Measurements from ENCODE around the gene KCNN3.
A peak's percentile ranks its signal among the peaks of the same experiment; 100 is the strongest.

The KCNN3 gene

GRCh38 chr1:154906621-154907081 lies 36.6 kb upstream of the KCNN3 start:
- H3K4me3 ChIP-seq (replicated peaks in 1 of 2; ENCODE audit: low read depth in 2 of 2, low read length in 2 of 2): no peak overlapping the region
- DNase-seq (ENCODE audit: low read depth in 2 of 2): peak; percentile 20 to 34
- TF ChIP-seq CTCF (IDR thresholded peaks at IDR 0.05; ENCODE audit: low read depth, low read length): peak; percentile 58

- TF ChIP-seq CTCF (IDR thresholded peaks at IDR 0.05; ENCODE audit: low read depth, low read length): no peak
- DNase-seq (ENCODE audit: low read depth in 2 of 2): no peak
- no peak overlapping the region for H3K4me3 ChIP-seq (replicated peaks in 1 of 2; ENCODE audit: low read depth in 2 of 2, low read length in 2 of 2)
These were observed 33.0 kb upstream of the KCNN3 start for GRCh38 chr1:154902938-154903566.

GRCh38 chr1:154901591-154901990 lies 31.5 kb upstream of the KCNN3 start:
- DNase-seq (ENCODE audit: low read depth in 2 of 2): no peak
- no peak overlapping the region for H3K4me3 ChIP-seq (replicated peaks in 1 of 2; ENCODE audit: low read depth in 2 of 2, low read length in 2 of 2)
- no peak for TF ChIP-seq CTCF (IDR thresholded peaks at IDR 0.05; ENCODE audit: low read depth, low read length)

GRCh38 chr1:154899041-154899440 lies 29.0 kb upstream of the KCNN3 start:
- TF ChIP-seq CTCF (IDR thresholded peaks at IDR 0.05; ENCODE audit: low read depth, low read length): no peak
- DNase-seq (ENCODE audit: low read depth in 2 of 2): no peak
- no peak overlapping the region for H3K4me3 ChIP-seq (replicated peaks in 1 of 2; ENCODE audit: low read depth in 2 of 2, low read length in 2 of 2)

- H3K4me3 ChIP-seq (replicated peaks in 1 of 2; ENCODE audit: low read depth in 2 of 2, low read length in 2 of 2): no peak overlapping the region
- no peak for DNase-seq (ENCODE audit: low read depth in 2 of 2)
- TF ChIP-seq CTCF (IDR thresholded peaks at IDR 0.05; ENCODE audit: low read depth, low read length): no peak
These were observed 26.7 kb upstream of the KCNN3 start for GRCh38 chr1:154896771-154897286.

GRCh38 chr1:154895798-154896197 lies 25.7 kb upstream of the KCNN3 start:
- no peak for TF ChIP-seq CTCF (IDR thresholded peaks at IDR 0.05; ENCODE audit: low read depth, low read length)
- no peak overlapping the region for H3K4me3 ChIP-seq (replicated peaks in 1 of 2; ENCODE audit: low read depth in 2 of 2, low read length in 2 of 2)
- DNase-seq (ENCODE audit: low read depth in 2 of 2): peak; percentile 10 to 42

GRCh38 chr1:154891452-154891851 lies 21.4 kb upstream of the KCNN3 start:
- no peak for DNase-seq (ENCODE audit: low read depth in 2 of 2)
- no peak overlapping the region for H3K4me3 ChIP-seq (replicated peaks in 1 of 2; ENCODE audit: low read depth in 2 of 2, low read length in 2 of 2)
- TF ChIP-seq CTCF (IDR thresholded peaks at IDR 0.05; ENCODE audit: low read depth, low read length): no peak
